CD4-positive, alpha-beta memory T cell (primary cell): Measurements from ENCODE around the gene FBXO2. TPM values are rescaled to one million over a fixed set of nuclear protein-coding genes. Genes with fewer than 3 reads are reported as not detected.
"Not testable (repeated sequence)": the region's sequence is repeated elsewhere in the genome, so short reads cannot be mapped to it uniquely, and the experiment has no call there.

Experiments
- CTCF ChIA-PET: fragments of 350-600 bp; sonication (Branson Sonifier 250); formaldehyde crosslinking; loops from one replicate; lab custom pipeline; 2021; ENCODE audit warnings: inconsistent platforms; ENCODE audit not compliant: partially characterized antibody; lab: Charles Lee
- POLR2A ChIA-PET: fragments of 350-600 bp; sonication (Branson Sonifier 250); formaldehyde crosslinking; loops from one replicate; lab custom pipeline; 2021; ENCODE audit not compliant: partially characterized antibody; lab: Charles Lee
- DNase-seq, 5 donors: peaks; one replicate each; pipeline versions ENCODE4 v3.0.0 to v3.0.0-alpha.2; 2020 to 2022; ENCODE audit warnings: mixed read lengths in 1 of 5
- H3K27ac ChIP-seq: one replicate; pipeline ENCODE4 v1.7.0; 2013; ENCODE audit warnings: low read depth, low read length
- H3K27me3 ChIP-seq: 2 replicates; pipeline ENCODE4 v1.7.0; 2013; ENCODE audit warnings: mild to moderate bottlenecking, low read length, moderate library complexity; ENCODE audit not compliant: insufficient read depth
- H3K36me3 ChIP-seq: 2 replicates; pipeline ENCODE4 v1.7.0; 2013; ENCODE audit warnings: mild to moderate bottlenecking, low read length, moderate library complexity; ENCODE audit not compliant: insufficient read depth
- H3K4me1 ChIP-seq: 2 replicates; pipeline ENCODE4 v1.7.0; 2013; ENCODE audit warnings: mild to moderate bottlenecking, low read length, moderate library complexity; ENCODE audit not compliant: insufficient read depth
- H3K4me3 ChIP-seq, 2 donors: one replicate each; pipeline ENCODE4 v1.7.0; 2013; ENCODE audit warnings: low read length in 2 of 2, mild to moderate bottlenecking in 1 of 2
- H3K9me3 ChIP-seq, 2 donors: one replicate each; pipeline ENCODE4 v1.7.0; 2013; ENCODE audit warnings: low read length in 2 of 2, control low read depth in 1 of 2; ENCODE audit not compliant: control insufficient read depth in 1 of 2
- H3K27ac Mint-ChIP-seq, 7 donors: one replicate each; pipeline ENCODE4 v1.8.0; 2020 to 2021; ENCODE audit warnings: mixed read lengths in 7 of 7, mild to moderate bottlenecking in 6 of 7, inconsistent platforms in 3 of 7, moderate library complexity in 3 of 7
- H3K27me3 Mint-ChIP-seq, 2 donors: one replicate each; pipeline ENCODE4 v1.8.0; 2020 to 2021; ENCODE audit warnings: mixed read lengths in 2 of 2
- H3K36me3 Mint-ChIP-seq, 2 donors: one replicate each; pipeline ENCODE4 v1.8.0; 2020 to 2021; ENCODE audit warnings: mixed read lengths in 2 of 2, inconsistent platforms in 1 of 2, mild to moderate bottlenecking in 1 of 2
- H3K4me1 Mint-ChIP-seq, 4 donors: one replicate each; pipeline ENCODE4 v1.8.0; 2020 to 2021; ENCODE audit warnings: mixed read lengths in 4 of 4, mild to moderate bottlenecking in 1 of 4
- H3K4me3 Mint-ChIP-seq, 8 donors: one replicate each; pipeline ENCODE4 v1.8.0; 2020 to 2021; ENCODE audit warnings: mixed read lengths in 8 of 8, mild to moderate bottlenecking in 7 of 8, moderate library complexity in 6 of 8, inconsistent platforms in 3 of 8
- H3K9me3 Mint-ChIP-seq, 8 donors: one replicate each; pipeline ENCODE4 v1.8.0; 2020 to 2021; ENCODE audit warnings: mixed read lengths in 8 of 8, mild to moderate bottlenecking in 5 of 8, inconsistent platforms in 3 of 8, moderate library complexity in 1 of 8
- intact Hi-C: fragments of 100-400 bp; cut with micrococcal nuclease; formaldehyde crosslinking; loops from one replicate; pipeline ENCODE4 v1.15.1; 2023
- polyA plus RNA-seq, 2 donors: library from polyadenylated mRNA; unstranded; fragments of 300-500 nt; fragmentation: Illumina TruSeq; gene quantifications; one replicate each; pipeline ENCODE4 v1.2.3, GENCODE V29; 2021
- total RNA-seq, 2 experiments: library from RNA; stranded (reverse); gene quantifications; one replicate each; pipeline ENCODE4 v1.2.3, GENCODE V29; 2021

Gene FBXO2
- total and polyA plus RNA-seq, 4 experiments from 2014 or later = 4.1 to 7.5 (median 4.7) TPM

DNA sequence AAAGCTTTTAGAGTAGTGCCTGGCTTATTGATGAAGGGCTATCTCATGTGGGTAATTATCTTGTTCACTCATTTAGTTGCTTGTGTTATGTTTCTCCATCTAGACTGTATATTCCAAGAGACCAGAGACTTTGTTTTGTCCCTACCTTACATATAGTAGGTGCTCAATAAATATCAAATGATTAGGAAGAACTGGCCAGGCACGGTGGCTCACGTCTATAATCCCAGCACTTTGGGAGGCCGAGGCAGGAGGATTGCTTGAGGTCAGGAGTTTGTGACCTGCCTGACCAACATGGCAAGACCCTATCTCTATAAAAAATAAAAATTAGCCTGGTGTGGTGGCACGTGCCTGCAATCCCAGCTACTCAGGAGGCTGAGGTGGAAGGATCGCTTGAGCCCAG lies 9.0 kb downstream of the FBXO2 start:
- Histone ChIP-seq H3K27me3 (no peaks in the 10 kb centered on the region), H3K9me3 (no peaks in the 10 kb centered on the region), H3K4me1 (peaks cover 10% of the 10 kb centered on the region), H3K4me3 (no peak overlapping the region), H3K36me3 (no peaks in the 10 kb centered on the region), H3K27ac (no peak overlapping the region)
- Mint-ChIP-seq H3K4me1 (peaks cover 4 to 18% (median 8%) of the 10 kb centered on the region in 4 donors), H3K9me3 (peaks cover 0 to 1% (median 0%) of the 10 kb centered on the region in 8 donors), H3K4me3 (no peak overlapping the region), H3K36me3 (no peaks in the 10 kb centered on the region), H3K27ac (no peak overlapping the region), H3K27me3 (peaks cover 0 to 2% of the 10 kb centered on the region in 2 donors)
- ChIA-PET POLR2A (interaction anchor here (1.0 kb wide), 3 partner anchors 10 to 74 kb away, joined by 3 to 6 read pairs (median 4); partner anchors contain the start of genes FBXO44 and FBXO6), CTCF (interaction anchor here (0.7 to 13.4 kb wide), 15 partner anchors 8 to 1535 kb away, joined by 3 to 187 read pairs (median 5); partner anchors contain the start of gene FBXO6)
- intact Hi-C loops = no loop called here
- no peak for DNase-seq

- DNase-seq = no peak
- H3K27ac ChIP-seq = no peak overlapping the region
- H3K27ac Mint-ChIP-seq = no peak overlapping the region
- no peaks in the 10 kb centered on the region for H3K27me3 ChIP-seq
- ChIA-PET POLR2A (interaction anchor here (0.7 to 3.0 kb wide), 3 partner anchors 12 to 76 kb away, joined by 3 to 17 read pairs (median 3); no protein-coding TSS in a partner anchor), CTCF (interaction anchor here (0.7 to 13.4 kb wide), 25 partner anchors 9 to 1104 kb away, joined by 3 to 187 read pairs (median 4); partner anchors contain the start of genes AGTRAP, EXOSC10, FBXO2 and FBXO44)
- H3K9me3 ChIP-seq = no peaks in the 10 kb centered on the region
- H3K9me3 Mint-ChIP-seq = peaks cover 0 to 1% (median 0%) of the 10 kb centered on the region in 8 donors
- H3K36me3 Mint-ChIP-seq = no peaks in the 10 kb centered on the region
- peaks cover 0 to 5% (median 1%) of the 10 kb centered on the region in 4 donors for H3K4me1 Mint-ChIP-seq
- H3K4me3 Mint-ChIP-seq = no peak overlapping the region
- H3K4me3 ChIP-seq = no peak overlapping the region
- no peaks in the 10 kb centered on the region for H3K4me1 ChIP-seq
- H3K27me3 Mint-ChIP-seq = peaks cover 0 to 4% of the 10 kb centered on the region in 2 donors
- intact Hi-C loops = loop anchor here (5.0 kb wide), 1 partner anchor 1211 kb away; the partner anchor contains the start of gene CENPS
- H3K36me3 ChIP-seq = no peaks in the 10 kb centered on the region
Measured at GRCh38 chr1:11643782-11644181, 10.4 kb downstream of the FBXO2 start.

DNA sequence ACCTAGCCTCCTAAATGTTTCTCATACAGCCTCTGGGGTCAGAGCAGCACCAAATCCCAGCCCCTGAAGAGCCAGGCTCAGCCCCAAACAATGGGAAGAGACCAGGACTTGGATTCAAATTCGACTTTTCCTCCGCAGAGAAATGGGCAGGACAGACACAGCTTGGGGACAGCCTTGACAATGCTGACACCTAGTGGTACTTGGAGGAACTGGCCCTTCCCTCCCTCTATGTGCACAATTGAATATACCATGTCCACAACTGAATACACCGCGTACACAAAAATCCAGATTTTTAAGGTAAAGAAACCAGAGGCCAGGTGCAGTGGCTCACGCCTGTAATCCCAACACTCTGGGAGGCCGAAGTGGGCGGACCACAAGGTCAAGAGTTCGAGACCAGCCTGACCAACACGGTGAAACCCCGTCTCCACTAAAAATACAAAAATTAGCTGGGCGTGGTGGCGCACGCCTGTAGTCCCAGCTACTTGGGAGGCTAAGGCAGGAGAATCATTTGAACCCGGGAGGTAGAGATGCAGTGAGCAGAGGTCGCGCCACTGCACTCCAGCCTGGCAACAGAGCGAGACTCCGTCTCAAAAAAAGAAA lies 11.7 kb downstream of the FBXO2 start:
- H3K27ac Mint-ChIP-seq = peak overlapping the region in 1 of 7 donors; percentile 57
- not testable (repeated sequence) for H3K27ac ChIP-seq, H3K9me3 ChIP-seq, H3K36me3 Mint-ChIP-seq, H3K27me3 ChIP-seq, H3K9me3 Mint-ChIP-seq, H3K4me3 ChIP-seq, H3K4me3 Mint-ChIP-seq, H3K4me1 Mint-ChIP-seq, H3K27me3 Mint-ChIP-seq, H3K4me1 ChIP-seq, H3K36me3 ChIP-seq
- peak; percentile 62 to 73 (median 69) for DNase-seq
- ChIA-PET POLR2A (interaction anchor here (1.2 to 3.0 kb wide), 2 partner anchors 77 to 605 kb away, joined by 3 to 17 read pairs; no protein-coding TSS in a partner anchor), CTCF (interaction anchor here (0.6 to 13.4 kb wide), 11 partner anchors 11 to 605 kb away, joined by 3 to 187 read pairs (median 6); partner anchors contain the start of genes EXOSC10, FBXO2 and FBXO44)
- intact Hi-C loops = loop anchor here (1.0 to 5.0 kb wide), 3 partner anchors 305 to 1210 kb away; partner anchors contain the start of gene CENPS

DNA sequence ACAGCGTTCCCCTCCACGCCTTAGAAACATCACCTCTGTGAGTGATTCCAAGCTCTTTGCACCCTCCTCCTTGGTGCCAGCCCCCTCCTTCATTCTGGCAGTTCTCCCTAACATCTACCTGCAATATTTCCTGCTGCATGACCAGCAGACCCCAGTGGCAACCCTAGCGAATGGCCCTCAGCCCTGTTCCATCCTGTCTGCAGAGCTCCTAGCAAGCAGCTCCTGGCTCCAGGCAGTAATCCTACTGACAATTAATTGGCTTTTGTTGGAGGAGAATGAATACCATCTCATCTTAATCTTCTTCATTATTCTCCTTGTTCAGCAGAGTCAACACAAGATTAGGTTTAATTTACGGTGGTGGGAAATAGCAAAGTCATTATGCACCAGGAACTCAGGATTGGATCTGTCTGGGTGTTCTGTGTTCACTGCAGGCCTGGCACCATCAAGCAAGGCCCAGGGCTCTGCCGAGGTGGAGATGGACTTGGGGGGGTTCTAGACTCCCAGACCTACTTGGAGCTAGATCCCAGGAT lies 12.4 kb downstream of the FBXO2 start:
- intact Hi-C loops = loop anchor here (1.0 to 5.0 kb wide), 3 partner anchors 305 to 1210 kb away; partner anchors contain the start of gene CENPS

DNA sequence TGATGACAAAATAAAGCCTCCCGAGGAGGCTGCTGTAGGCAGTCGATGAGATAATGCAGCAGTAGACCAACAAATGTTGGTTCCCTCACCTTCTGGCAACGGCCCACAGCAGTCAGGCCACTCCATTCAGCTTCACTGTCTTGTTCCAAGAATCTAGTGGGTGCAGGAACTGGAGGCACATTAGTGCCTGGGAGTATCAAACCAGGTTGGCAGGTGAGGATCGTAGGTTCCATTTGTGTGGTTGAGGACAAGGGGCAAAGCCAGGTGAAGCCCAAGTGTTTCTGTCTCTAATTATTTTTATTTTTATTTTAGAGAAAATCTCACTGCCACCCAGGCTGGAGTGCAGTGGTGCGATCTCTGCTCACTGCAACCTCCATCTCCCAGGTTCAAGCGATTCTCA lies 13.3 kb downstream of the FBXO2 start:
- POLR2A ChIA-PET = no interaction called here
- no peaks in the 10 kb centered on the region for H3K9me3 Mint-ChIP-seq
- no peaks in the 10 kb centered on the region for H3K36me3 Mint-ChIP-seq
- H3K27ac Mint-ChIP-seq = no peak overlapping the region
- Histone ChIP-seq H3K4me1 (no peaks in the 10 kb centered on the region), H3K9me3 (no peaks in the 10 kb centered on the region), H3K36me3 (no peaks in the 10 kb centered on the region), H3K27ac (no peak overlapping the region), H3K4me3 (no peak overlapping the region), H3K27me3 (peaks cover 4% of the 10 kb centered on the region)
- peaks cover 0 to 2% (median 0%) of the 10 kb centered on the region in 4 donors for H3K4me1 Mint-ChIP-seq
- no peak overlapping the region for H3K4me3 Mint-ChIP-seq
- intact Hi-C loops = loop anchor here (5.0 kb wide), 1 partner anchor 1209 kb away; the partner anchor contains the start of gene CENPS
- H3K27me3 Mint-ChIP-seq = peaks cover under 1 to 7% of the 10 kb centered on the region in 2 donors
- DNase-seq = no peak
- CTCF ChIA-PET = interaction anchor here (0.9 to 13.4 kb wide), 7 partner anchors 10 to 604 kb away, joined by 3 to 187 read pairs (median 7); no protein-coding TSS in a partner anchor

More for the DNA sequence above, 12.4 kb downstream of the FBXO2 start:
- H3K4me3 ChIP-seq = no peak overlapping the region
- H3K27me3 ChIP-seq = no peaks in the 10 kb centered on the region
- no peaks in the 10 kb centered on the region for H3K36me3 Mint-ChIP-seq
- H3K27me3 Mint-ChIP-seq = peaks cover 0 to 6% of the 10 kb centered on the region in 2 donors
- H3K4me3 Mint-ChIP-seq = no peak overlapping the region
- H3K36me3 ChIP-seq = no peaks in the 10 kb centered on the region
- DNase-seq = no peak
- H3K27ac ChIP-seq = no peak overlapping the region
- ChIA-PET POLR2A (interaction anchor here (1.2 to 3.0 kb wide), 2 partner anchors 78 to 604 kb away, joined by 3 to 17 read pairs; no protein-coding TSS in a partner anchor), CTCF (interaction anchor here (0.6 to 13.4 kb wide), 11 partner anchors 9 to 604 kb away, joined by 3 to 187 read pairs (median 5); no protein-coding TSS in a partner anchor)
- no peaks in the 10 kb centered on the region for H3K4me1 ChIP-seq
- H3K27ac Mint-ChIP-seq = no peak overlapping the region
- H3K4me1 Mint-ChIP-seq = peaks cover 0 to 2% (median 0%) of the 10 kb centered on the region in 4 donors
- no peaks in the 10 kb centered on the region for H3K9me3 ChIP-seq
- peaks cover 0 to 1% (median 0%) of the 10 kb centered on the region in 8 donors for H3K9me3 Mint-ChIP-seq

DNA sequence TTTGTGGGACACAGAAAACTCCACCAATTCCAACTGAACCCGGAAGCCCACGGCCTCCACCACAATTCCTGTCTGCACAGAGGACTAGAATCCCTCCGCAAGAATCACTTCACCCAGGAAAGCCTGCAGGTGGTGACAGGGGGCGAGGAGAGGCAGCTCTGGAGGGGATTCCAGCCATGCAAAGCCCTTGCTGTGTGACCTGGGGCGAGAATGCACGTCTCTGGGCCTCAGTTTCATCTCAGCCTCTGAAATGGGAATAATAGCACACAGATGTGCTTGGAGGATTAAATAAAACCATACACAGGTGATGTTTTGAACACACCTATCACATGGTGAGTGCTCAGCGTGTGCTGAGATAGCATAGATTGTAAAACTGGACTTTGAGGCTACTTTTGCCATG lies 14.1 kb downstream of the FBXO2 start:
- no peak overlapping the region for H3K4me3 Mint-ChIP-seq
- no peak overlapping the region for H3K27ac ChIP-seq

More for the DNA sequence above, 14.1 kb downstream of the FBXO2 start:
- H3K4me3 ChIP-seq = no peak overlapping the region
- H3K36me3 ChIP-seq = no peaks in the 10 kb centered on the region
- peaks cover 2 to 9% of the 10 kb centered on the region in 2 donors for H3K27me3 Mint-ChIP-seq
- H3K36me3 Mint-ChIP-seq = no peaks in the 10 kb centered on the region
- ChIA-PET CTCF (interaction anchor here (0.6 to 13.2 kb wide), 5 partner anchors 11 to 870 kb away, joined by 3 to 187 read pairs (median 7); no protein-coding TSS in a partner anchor), POLR2A (no interaction called here)
- no peak for DNase-seq
- H3K9me3 Mint-ChIP-seq = no peaks in the 10 kb centered on the region
- H3K27me3 ChIP-seq = peaks cover 4% of the 10 kb centered on the region
- intact Hi-C loops = loop anchor here (5.0 kb wide), 1 partner anchor 1208 kb away; the partner anchor contains the start of gene CENPS
- H3K27ac Mint-ChIP-seq = peak overlapping the region in 1 of 7 donors; percentile 48
- peaks cover 0 to 2% (median 0%) of the 10 kb centered on the region in 4 donors for H3K4me1 Mint-ChIP-seq
- no peaks in the 10 kb centered on the region for H3K4me1 ChIP-seq
- H3K9me3 ChIP-seq = no peaks in the 10 kb centered on the region
